Measurements from ENCODE around the gene ARID3A. TPM values are rescaled to one million over a fixed set of nuclear protein-coding genes. Genes with fewer than 3 reads are reported as not detected.

The ARID3A gene
- total and polyA plus RNA-seq, 2 of the 13 experiments (the other 11 are each of a cell fraction or from before 2014, with no cell fraction given), result 71.3 to 77.9 TPM

DNA sequence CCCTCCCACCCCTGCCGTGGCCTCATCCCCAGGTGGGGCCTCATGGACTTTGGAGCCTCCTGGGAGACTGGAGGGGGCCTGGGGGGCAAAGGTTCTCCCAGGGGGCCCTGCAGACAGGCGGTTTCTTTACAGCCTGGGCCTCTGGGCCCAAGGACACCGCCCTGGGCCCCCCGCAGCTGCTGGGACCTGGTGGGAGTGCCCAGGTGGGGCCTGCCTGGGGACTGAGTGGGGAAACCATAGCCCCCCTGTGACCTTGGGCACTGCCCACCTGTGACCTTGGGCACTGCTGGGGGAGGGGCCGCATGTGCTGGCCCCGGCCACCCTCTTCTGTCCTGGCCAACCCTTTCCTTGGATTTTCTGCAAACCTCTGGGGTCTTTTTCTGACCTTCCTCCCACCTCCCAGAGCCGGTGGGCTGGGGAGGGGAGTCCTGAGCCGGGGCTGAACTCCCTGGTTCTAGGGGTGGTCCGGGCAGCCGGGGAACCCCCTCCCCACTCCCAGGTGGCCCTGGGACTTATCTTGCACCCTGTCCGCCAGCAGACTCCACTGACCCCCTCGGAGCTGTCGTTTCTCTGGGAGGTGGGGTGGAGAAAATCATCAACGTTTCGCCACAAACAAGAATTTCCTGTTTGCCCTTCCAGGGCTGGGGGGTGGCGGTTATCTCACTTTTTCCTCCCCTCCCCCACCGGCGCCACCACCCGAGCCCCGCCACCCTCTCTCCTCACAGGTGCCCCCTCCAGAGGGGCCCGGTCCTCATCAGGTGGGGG, 27.0 kb downstream of the ARID3A start (continued):
- no peak for TF ChIP-seq CREB1 (IDR thresholded peaks at IDR 0.05)
- peak; percentile 77; the same call in 1 of the 2 replicates for TF ChIP-seq CREB1 (CRISPR knock-in tag; IDR thresholded peaks at IDR 0.05)
- TF ChIP-seq NFIB (CRISPR knock-in tag; IDR thresholded peaks at IDR 0.05; ENCODE audit: borderline replicate concordance), result no peak
- peak; percentile 84 for TF ChIP-seq HMG20B (CRISPR knock-in tag; conservative IDR thresholded peaks at IDR 0.05)
- TF ChIP-seq PLRG1 (conservative IDR thresholded peaks at IDR 0.05), result no peak
- peak; percentile 90 for TF ChIP-seq ATF2 (CRISPR knock-in tag; IDR thresholded peaks at IDR 0.05)
- TF ChIP-seq, protein P1, sequence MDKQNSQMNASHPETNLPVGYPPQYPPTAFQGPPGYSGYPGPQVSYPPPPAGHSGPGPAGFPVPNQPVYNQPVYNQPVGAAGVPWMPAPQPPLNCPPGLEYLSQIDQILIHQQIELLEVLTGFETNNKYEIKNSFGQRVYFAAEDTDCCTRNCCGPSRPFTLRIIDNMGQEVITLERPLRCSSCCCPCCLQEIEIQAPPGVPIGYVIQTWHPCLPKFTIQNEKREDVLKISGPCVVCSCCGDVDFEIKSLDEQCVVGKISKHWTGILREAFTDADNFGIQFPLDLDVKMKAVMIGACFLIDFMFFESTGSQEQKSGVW (CRISPR knock-in tag; IDR thresholded peaks at IDR 0.05; ENCODE audit: borderline replicate concordance), result 0 out of 2 replicates have a peak, but pooled peaks have one; percentile 35
- no peak for TF ChIP-seq JUN (CRISPR knock-in tag; IDR thresholded peaks at IDR 0.05)
- TF ChIP-seq RARA (CRISPR knock-in tag; IDR thresholded peaks at IDR 0.05), result peak; percentile 93
- TF ChIP-seq ZNF749 (CRISPR knock-in tag; IDR thresholded peaks at IDR 0.05; ENCODE audit: borderline replicate concordance), result no peak
- TF ChIP-seq ZNF781 (CRISPR knock-in tag; IDR thresholded peaks at IDR 0.05; ENCODE audit: borderline replicate concordance, not compliant biosample characterization), result peak; percentile 79
- peak; percentile 73 for TF ChIP-seq THAP11 (CRISPR knock-in tag; IDR thresholded peaks at IDR 0.05)
- peak; percentile 96 for TF ChIP-seq ZEB1 (IDR thresholded peaks at IDR 0.05; ENCODE audit: insufficient replicate concordance, low read depth)
- peak; percentile 67; the same call in 1 of the 2 replicates for TF ChIP-seq ZNF543 (CRISPR knock-in tag; IDR thresholded peaks at IDR 0.05)
- TF ChIP-seq DNMT3B (CRISPR knock-in tag; conservative IDR thresholded peaks at IDR 0.05), result 0 out of 2 replicates have a peak, but pooled peaks have one; percentile 31
- TF ChIP-seq KLF13 (CRISPR knock-in tag; IDR thresholded peaks at IDR 0.05), result peak; percentile 85; the same call in 1 of the 2 replicates
- TF ChIP-seq ZSCAN30 (CRISPR knock-in tag; IDR thresholded peaks at IDR 0.05), result no peak
- TF ChIP-seq ZNF121 (CRISPR knock-in tag; IDR thresholded peaks at IDR 0.05), result no peak
- TF ChIP-seq WIZ (CRISPR knock-in tag; IDR thresholded peaks at IDR 0.05), result no peak
- no peak for TF ChIP-seq FOXM1 (CRISPR knock-in tag; IDR thresholded peaks at IDR 0.05)
- TF ChIP-seq ZNF720 (CRISPR knock-in tag; IDR thresholded peaks at IDR 0.05), result no peak
- TF ChIP-seq ZNF329 (CRISPR knock-in tag; IDR thresholded peaks at IDR 0.05; ENCODE audit: low read depth), result no peak
- TF ChIP-seq ZNF816 (CRISPR knock-in tag; IDR thresholded peaks at IDR 0.05; ENCODE audit: borderline replicate concordance), result peak; percentile 90; the same call in 1 of the 2 replicates
- TF ChIP-seq ZNF546 (CRISPR knock-in tag; conservative IDR thresholded peaks at IDR 0.05), result no peak; the same call in 1 of the 2 replicates
- TF ChIP-seq TEAD2 (CRISPR knock-in tag; IDR thresholded peaks at IDR 0.05), result no peak
- no peak for TF ChIP-seq HNRNPUL1 (IDR thresholded peaks at IDR 0.05; ENCODE audit: low read depth, low read length)
- TF ChIP-seq ZNF619 (CRISPR knock-in tag; IDR thresholded peaks at IDR 0.05), result peak; percentile 89
- TF ChIP-seq ZNF431 (CRISPR knock-in tag; IDR thresholded peaks at IDR 0.05; ENCODE audit: borderline replicate concordance, low read depth), result peak; percentile 48; the same call in 1 of the 2 replicates
- no peak; the same call in none of the 2 replicates for TF ChIP-seq ZNF331 (CRISPR knock-in tag; IDR thresholded peaks at IDR 0.05)
- TF ChIP-seq KAT7 (CRISPR knock-in tag; IDR thresholded peaks at IDR 0.05; ENCODE audit: borderline replicate concordance), result peak; percentile 71; the same call in 1 of the 2 replicates
- TF ChIP-seq GTF2F1 (IDR thresholded peaks at IDR 0.05; ENCODE audit: low read length), result no peak
- peak; percentile 63 for TF ChIP-seq POLR2G (IDR thresholded peaks at IDR 0.05; ENCODE audit: low read depth, low read length)

All from HepG2 (cell line).